HEK293 (cell line): Measurements from ENCODE around the gene THOC1.

Experiments
- CTCF ChIA-PET: fragments of 350-600 bp; formaldehyde crosslinking; extraction: SDS; loops from one replicate; lab custom pipeline; 2021; ENCODE audit warnings: antibody characterized with exemption; lab: Yijun Ruan, JAX
- POLR2A ChIA-PET: fragments of 300-600 bp; formaldehyde crosslinking; extraction: SDS; loops from one replicate; lab custom pipeline; 2020; ENCODE audit warnings: antibody characterized with exemption, inconsistent platforms; lab: Yijun Ruan, JAX
- H3K27ac ChIP-seq: fragments of 200-500 bp; sonication (Bioruptor generic); 2 replicates; pipeline ENCODE4 v1.5.1; 2014; ENCODE audit warnings: low read depth, low read length, control low read depth, inconsistent platforms; ENCODE audit errors: extremely low read depth
- H3K36me3 ChIP-seq, 2 experiments: fragments of 200-500 bp in 1 of 2; sonication (Bioruptor generic) in 1 of 2; 1 replicate in 1 of 2; 2 replicates in 1 of 2; pipeline ENCODE4 v1.5.1; 2014 to 2017; ENCODE audit warnings: inconsistent platforms in 2 of 2, low read length in 2 of 2; ENCODE audit not compliant: control insufficient read depth in 2 of 2, insufficient read depth in 1 of 2
- H3K4me1 ChIP-seq: fragments of 200-500 bp; sonication (Bioruptor generic); 2 replicates; pipeline ENCODE4 v1.5.1; 2014; ENCODE audit warnings: mild to moderate bottlenecking, low read length, inconsistent platforms; ENCODE audit not compliant: control insufficient read depth, insufficient read depth
- H3K4me3 ChIP-seq: 2 replicates; pipeline ENCODE4 v1.5.1; 2011; ENCODE audit warnings: low read depth, mild to moderate bottlenecking, control low read depth, low read length, moderate library complexity
- H3K9me3 ChIP-seq: fragments of 200-500 bp; sonication (Bioruptor generic); 2 replicates; pipeline ENCODE4 v1.5.1; 2014; ENCODE audit warnings: low read depth, low read length, inconsistent platforms; ENCODE audit not compliant: control insufficient read depth, insufficient read depth
- OSR2 ChIP-seq: fragments of 450-650 bp; formaldehyde crosslinking; IDR thresholded peaks from 2 replicates; pipeline ENCODE4 v1.5.1; 2016; ENCODE audit warnings: missing biosample characterization, missing genetic modification characterization
- PBX3 ChIP-seq: sonication (generic); formaldehyde crosslinking; IDR thresholded peaks from 2 replicates; pipeline ENCODE4 v1.8.1; 2022; ENCODE audit warnings: mild to moderate bottlenecking, moderate library complexity, missing genetic modification reagents
- PRDM6 ChIP-seq: fragments of 450-650 bp; formaldehyde crosslinking; IDR thresholded peaks from 2 replicates; pipeline ENCODE4 v1.5.1; 2017; ENCODE audit warnings: missing biosample characterization, missing genetic modification characterization
- RBAK ChIP-seq: fragments of 450-650 bp; formaldehyde crosslinking; IDR thresholded peaks from 2 replicates; pipeline ENCODE4 v1.5.1; 2016; ENCODE audit warnings: missing biosample characterization, missing genetic modification characterization
- SP7 ChIP-seq: fragments of 450-650 bp; formaldehyde crosslinking; IDR thresholded peaks from 2 replicates; pipeline ENCODE4 v1.5.1; 2016; ENCODE audit warnings: missing biosample characterization, missing genetic modification characterization
- ZBTB21 ChIP-seq: fragments of 450-650 bp; formaldehyde crosslinking; IDR thresholded peaks from 2 replicates; pipeline ENCODE4 v1.5.1; 2017; ENCODE audit warnings: missing biosample characterization, missing genetic modification characterization
- ZBTB26 ChIP-seq: fragments of 450-650 bp; formaldehyde crosslinking; optimal IDR thresholded peaks from 2 replicates; pipeline ENCODE3; 2016; ENCODE audit warnings: missing biosample characterization, mild to moderate bottlenecking, missing genetic modification characterization
- ZBTB44 ChIP-seq: fragments of 450-650 bp; IDR thresholded peaks from 2 replicates; pipeline ENCODE4 v1.5.1; 2018; ENCODE audit warnings: missing biosample characterization, mild to moderate bottlenecking, missing genetic modification characterization
- ZNF2 ChIP-seq: fragments of 450-650 bp; formaldehyde crosslinking; IDR thresholded peaks from 2 replicates; pipeline ENCODE4 v1.5.1; 2016; ENCODE audit warnings: missing biosample characterization, missing genetic modification characterization
- ZNF404 ChIP-seq: fragments of 450-650 bp; formaldehyde crosslinking; IDR thresholded peaks from 2 replicates; pipeline ENCODE4 v1.5.1; 2017; ENCODE audit warnings: missing biosample characterization, missing genetic modification characterization
- ZNF416 ChIP-seq: fragments of 450-650 bp; formaldehyde crosslinking; IDR thresholded peaks from 2 replicates; pipeline ENCODE4 v1.5.1; 2016; ENCODE audit warnings: missing biosample characterization, missing genetic modification characterization
- ZNF513 ChIP-seq: fragments of 450-650 bp; IDR thresholded peaks from 2 replicates; pipeline ENCODE4 v1.5.1; 2018; ENCODE audit warnings: missing biosample characterization, missing genetic modification characterization
- ZNF544 ChIP-seq: fragments of 450-650 bp; formaldehyde crosslinking; IDR thresholded peaks from 2 replicates; pipeline ENCODE4 v1.5.0; 2017; ENCODE audit warnings: missing biosample characterization, missing genetic modification characterization
- ZNF629 ChIP-seq: fragments of 450-650 bp; formaldehyde crosslinking; IDR thresholded peaks from 2 replicates; pipeline ENCODE4 v1.5.1; 2017; ENCODE audit warnings: missing biosample characterization, missing genetic modification characterization
- ZNF701 ChIP-seq: fragments of 450-650 bp; formaldehyde crosslinking; IDR thresholded peaks from 2 replicates; pipeline ENCODE4 v1.5.1; 2016; ENCODE audit warnings: missing biosample characterization, missing genetic modification characterization
- ZNF747 ChIP-seq: fragments of 450-650 bp; formaldehyde crosslinking; IDR thresholded peaks from 2 replicates; pipeline ENCODE4 v1.5.1; 2016; ENCODE audit warnings: missing biosample characterization, missing genetic modification characterization
- ZNF785 ChIP-seq: fragments of 450-650 bp; formaldehyde crosslinking; IDR thresholded peaks from 2 replicates; pipeline ENCODE4 v1.5.1; 2016; ENCODE audit warnings: missing biosample characterization, missing genetic modification characterization
- ZXDB ChIP-seq: fragments of 450-650 bp; formaldehyde crosslinking; IDR thresholded peaks from 2 replicates; pipeline ENCODE4 v1.5.1; 2016; ENCODE audit warnings: missing biosample characterization, missing genetic modification characterization
- TF ChIP-seq, protein P1 (sequence below): fragments of 450-650 bp; formaldehyde crosslinking; IDR thresholded peaks from 2 replicates; pipeline ENCODE4 v1.5.1; 2016; ENCODE audit warnings: missing biosample characterization, missing genetic modification characterization, low read depth
- TF ChIP-seq, protein P2 (sequence below): fragments of 450-650 bp; formaldehyde crosslinking; IDR thresholded peaks from 2 replicates; pipeline ENCODE4 v1.5.1; 2017; ENCODE audit warnings: missing biosample characterization, missing genetic modification characterization

The THOC1 gene

DNA sequence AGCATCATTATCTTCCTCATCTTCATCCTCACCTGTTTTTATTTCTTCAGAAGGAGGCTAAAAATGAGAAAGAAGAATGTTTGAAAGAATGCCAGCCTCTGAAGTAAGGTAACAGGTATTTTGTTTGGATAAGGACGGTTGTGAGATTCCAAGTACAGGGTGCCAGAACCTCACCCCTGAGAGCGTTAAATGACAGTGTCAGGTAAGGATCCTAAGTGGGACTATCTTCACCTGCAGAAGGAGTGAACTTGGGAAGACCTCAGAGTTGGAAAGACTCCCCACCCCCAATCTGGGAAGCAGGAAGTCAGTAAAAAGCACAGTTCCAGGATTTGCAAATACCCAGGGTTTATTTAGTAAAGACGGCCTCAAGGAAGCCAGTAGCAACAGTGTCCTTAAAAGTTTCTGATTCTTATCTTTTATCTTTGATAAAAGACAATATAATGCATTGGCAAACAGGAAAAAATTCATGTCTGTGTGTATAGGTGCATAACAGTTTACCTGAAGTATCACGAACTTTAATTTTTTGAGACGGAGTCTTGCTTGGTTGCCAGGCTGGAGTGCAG lies 52.3 kb downstream of the THOC1 start:
- POLR2A ChIA-PET: no interaction called here
- Histone ChIP-seq H3K4me3 (no peak overlapping the region), H3K27ac (no peak overlapping the region), H3K4me1 (no peaks in the 10 kb centered on the region), H3K9me3 (no peaks in the 10 kb centered on the region), H3K36me3 (peaks cover 47 to 80% of the 10 kb centered on the region in 2 experiments)
- TF ChIP-seq ZNF785 (tag by site-specific recombination): no peak
- TF ChIP-seq ZNF513 (tag by site-specific recombination): peak; percentile 70
- TF ChIP-seq ZNF416: no peak
- CTCF ChIA-PET: interaction anchor here (1.0 kb wide), 1 partner anchor 24 kb away, joined by 3 read pairs; no protein-coding TSS in a partner anchor

DNA sequence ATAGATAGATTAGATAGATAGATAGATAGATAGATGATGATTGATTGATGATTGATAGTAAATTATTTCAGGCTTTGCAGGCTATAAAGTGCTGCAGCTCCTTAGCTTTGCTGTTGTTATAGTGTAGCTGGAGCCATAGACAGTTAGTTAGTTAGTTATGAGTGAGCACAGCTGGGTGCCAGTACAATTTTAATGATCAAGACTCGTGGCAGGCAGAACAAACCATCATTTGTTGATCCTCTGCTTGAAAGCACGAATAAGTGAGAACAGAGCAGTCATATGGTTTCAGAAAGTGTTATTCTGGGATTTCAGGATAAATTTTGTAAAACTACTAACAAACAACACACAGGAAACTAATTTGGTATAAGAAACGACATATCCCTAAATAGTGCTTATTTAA lies 53.9 kb downstream of the THOC1 start:
- no peak overlapping the region for H3K4me3 ChIP-seq
- H3K9me3 ChIP-seq: no peaks in the 10 kb centered on the region
- H3K27ac ChIP-seq: no peak overlapping the region
- H3K4me1 ChIP-seq: no peaks in the 10 kb centered on the region
- H3K36me3 ChIP-seq: peaks cover 56 to 94% of the 10 kb centered on the region in 2 experiments
- TF ChIP-seq SP7 (no peak), ZBTB26 (no peak), ZXDB (tag by site-specific recombination) (no peak), ZBTB44 (tag by site-specific recombination) (no peak), RBAK (tag by site-specific recombination) (no peak), PRDM6 (tag by site-specific recombination) (no peak), ZNF404 (tag by site-specific recombination) (no peak), ZNF2 (tag by site-specific recombination) (no peak), ZNF747 (no peak)
- TF ChIP-seq, all 188 proteins: peak for 0
- CTCF ChIA-PET: no interaction called here
- POLR2A ChIA-PET: no interaction called here

DNA sequence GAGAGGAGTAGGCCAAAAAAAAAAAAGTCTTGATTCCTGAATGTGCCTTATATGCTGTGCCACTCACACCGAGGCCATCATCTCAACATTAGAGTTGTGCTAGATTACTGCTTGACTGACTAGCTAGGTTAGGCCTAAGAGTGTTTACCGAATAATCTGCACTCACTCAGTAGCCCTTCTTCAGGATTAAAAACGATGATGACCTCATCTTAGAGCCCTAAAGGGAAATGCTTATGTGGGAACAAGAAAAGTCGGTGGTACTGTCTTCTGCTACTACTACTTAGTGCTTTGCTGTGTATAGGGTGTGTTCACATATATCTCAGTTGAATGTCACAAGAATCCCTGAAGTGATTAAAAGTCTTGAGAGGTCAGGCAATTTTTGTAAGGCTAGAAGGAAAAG lies 54.3 kb downstream of the THOC1 start:
- CTCF ChIA-PET: interaction anchor here (0.7 to 1.8 kb wide), 2 partner anchors 12 to 73 kb away, joined by 3 to 4 read pairs; no protein-coding TSS in a partner anchor
- POLR2A ChIA-PET: no interaction called here
- Histone ChIP-seq H3K4me3 (no peak overlapping the region), H3K9me3 (no peaks in the 10 kb centered on the region), H3K27ac (no peak overlapping the region), H3K4me1 (no peaks in the 10 kb centered on the region), H3K36me3 (peaks cover 59 to 91% of the 10 kb centered on the region in 2 experiments)
- TF ChIP-seq ZNF629 (tag by site-specific recombination) (0 out of 2 replicates have a peak, but pooled peaks have one; percentile 24), SP7 (no peak), PBX3 (CRISPR knock-in tag) (no peak), OSR2 (tag by site-specific recombination) (0 out of 2 replicates have a peak, but pooled peaks have one; percentile 19), ZNF701 (tag by site-specific recombination) (no peak), ZNF747 (no peak), ZBTB21 (tag by site-specific recombination) (no peak), ZNF544 (tag by site-specific recombination) (no peak)
- TF ChIP-seq, protein P1, sequence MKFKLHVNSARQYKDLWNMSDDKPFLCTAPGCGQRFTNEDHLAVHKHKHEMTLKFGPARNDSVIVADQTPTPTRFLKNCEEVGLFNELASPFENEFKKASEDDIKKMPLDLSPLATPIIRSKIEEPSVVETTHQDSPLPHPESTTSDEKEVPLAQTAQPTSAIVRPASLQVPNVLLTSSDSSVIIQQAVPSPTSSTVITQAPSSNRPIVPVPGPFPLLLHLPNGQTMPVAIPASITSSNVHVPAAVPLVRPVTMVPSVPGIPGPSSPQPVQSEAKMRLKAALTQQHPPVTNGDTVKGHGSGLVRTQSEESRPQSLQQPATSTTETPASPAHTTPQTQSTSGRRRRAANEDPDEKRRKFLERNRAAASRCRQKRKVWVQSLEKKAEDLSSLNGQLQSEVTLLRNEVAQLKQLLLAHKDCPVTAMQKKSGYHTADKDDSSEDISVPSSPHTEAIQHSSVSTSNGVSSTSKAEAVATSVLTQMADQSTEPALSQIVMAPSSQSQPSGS (tag by site-specific recombination): 0 out of 2 replicates have a peak, but pooled peaks have one; percentile 62
- TF ChIP-seq, protein P2, sequence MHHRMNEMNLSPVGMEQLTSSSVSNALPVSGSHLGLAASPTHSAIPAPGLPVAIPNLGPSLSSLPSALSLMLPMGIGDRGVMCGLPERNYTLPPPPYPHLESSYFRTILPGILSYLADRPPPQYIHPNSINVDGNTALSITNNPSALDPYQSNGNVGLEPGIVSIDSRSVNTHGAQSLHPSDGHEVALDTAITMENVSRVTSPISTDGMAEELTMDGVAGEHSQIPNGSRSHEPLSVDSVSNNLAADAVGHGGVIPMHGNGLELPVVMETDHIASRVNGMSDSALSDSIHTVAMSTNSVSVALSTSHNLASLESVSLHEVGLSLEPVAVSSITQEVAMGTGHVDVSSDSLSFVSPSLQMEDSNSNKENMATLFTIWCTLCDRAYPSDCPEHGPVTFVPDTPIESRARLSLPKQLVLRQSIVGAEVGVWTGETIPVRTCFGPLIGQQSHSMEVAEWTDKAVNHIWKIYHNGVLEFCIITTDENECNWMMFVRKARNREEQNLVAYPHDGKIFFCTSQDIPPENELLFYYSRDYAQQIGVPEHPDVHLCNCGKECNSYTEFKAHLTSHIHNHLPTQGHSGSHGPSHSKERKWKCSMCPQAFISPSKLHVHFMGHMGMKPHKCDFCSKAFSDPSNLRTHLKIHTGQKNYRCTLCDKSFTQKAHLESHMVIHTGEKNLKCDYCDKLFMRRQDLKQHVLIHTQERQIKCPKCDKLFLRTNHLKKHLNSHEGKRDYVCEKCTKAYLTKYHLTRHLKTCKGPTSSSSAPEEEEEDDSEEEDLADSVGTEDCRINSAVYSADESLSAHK (tag by site-specific recombination): no peak
